ENCODE measurements around the gene SH3RF1.

DNA sequence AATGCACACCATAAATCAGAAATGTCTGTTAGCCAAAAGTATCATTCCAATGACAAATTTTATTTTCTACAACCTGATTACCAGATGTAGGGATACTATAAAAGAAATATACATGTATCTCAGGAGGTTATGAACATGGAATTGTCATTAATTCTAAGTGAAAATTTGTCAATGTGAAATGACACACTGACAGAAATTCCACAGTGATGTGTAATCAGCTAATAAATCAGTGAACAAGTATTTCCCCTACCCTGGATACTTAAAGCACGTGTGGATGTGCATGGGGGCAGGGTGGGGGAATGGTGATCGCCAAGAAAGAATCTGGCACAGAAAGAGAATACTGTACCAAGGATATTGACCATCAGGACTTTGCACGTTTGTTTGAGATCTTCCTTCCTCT, 123.6 kb downstream of the SH3RF1 start:
- TF ChIP-seq RAD21 (IDR thresholded peaks at IDR 0.05) (no peak), REST (IDR thresholded peaks at IDR 0.05) (no peak), GABPA (IDR thresholded peaks at IDR 0.05 in 1 of 2, conservative IDR thresholded peaks at IDR 0.05 in 1 of 2) (no peak), MAX (IDR thresholded peaks at IDR 0.05) (no peak), YY1 (IDR thresholded peaks at IDR 0.05) (no peak), EGR1 (IDR thresholded peaks at IDR 0.05; ENCODE audit: low read depth in 2 of 2) (no peak), JUND (IDR thresholded peaks at IDR 0.05) (no peak), SP1 (IDR thresholded peaks at IDR 0.05) (no peak), RXRA (IDR thresholded peaks at IDR 0.05) (no peak)
- TF ChIP-seq, protein P1, sequence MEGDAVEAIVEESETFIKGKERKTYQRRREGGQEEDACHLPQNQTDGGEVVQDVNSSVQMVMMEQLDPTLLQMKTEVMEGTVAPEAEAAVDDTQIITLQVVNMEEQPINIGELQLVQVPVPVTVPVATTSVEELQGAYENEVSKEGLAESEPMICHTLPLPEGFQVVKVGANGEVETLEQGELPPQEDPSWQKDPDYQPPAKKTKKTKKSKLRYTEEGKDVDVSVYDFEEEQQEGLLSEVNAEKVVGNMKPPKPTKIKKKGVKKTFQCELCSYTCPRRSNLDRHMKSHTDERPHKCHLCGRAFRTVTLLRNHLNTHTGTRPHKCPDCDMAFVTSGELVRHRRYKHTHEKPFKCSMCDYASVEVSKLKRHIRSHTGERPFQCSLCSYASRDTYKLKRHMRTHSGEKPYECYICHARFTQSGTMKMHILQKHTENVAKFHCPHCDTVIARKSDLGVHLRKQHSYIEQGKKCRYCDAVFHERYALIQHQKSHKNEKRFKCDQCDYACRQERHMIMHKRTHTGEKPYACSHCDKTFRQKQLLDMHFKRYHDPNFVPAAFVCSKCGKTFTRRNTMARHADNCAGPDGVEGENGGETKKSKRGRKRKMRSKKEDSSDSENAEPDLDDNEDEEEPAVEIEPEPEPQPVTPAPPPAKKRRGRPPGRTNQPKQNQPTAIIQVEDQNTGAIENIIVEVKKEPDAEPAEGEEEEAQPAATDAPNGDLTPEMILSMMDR (IDR thresholded peaks at IDR 0.05; ENCODE audit: low read depth, low read length, missing input control): no peak

Data from liver (tissue), 3 donors.